Measurements from ENCODE around the gene ACBD4. TPM values are rescaled to one million over a fixed set of nuclear protein-coding genes. Genes with fewer than 3 reads are reported as not detected.
A peak's percentile ranks its signal among the peaks of the same experiment; 100 is the strongest.

The ACBD4 gene
- total RNA-seq, 4 donors from 2014 or later, result 33.8 to 124 (median 76.3) TPM

DNA sequence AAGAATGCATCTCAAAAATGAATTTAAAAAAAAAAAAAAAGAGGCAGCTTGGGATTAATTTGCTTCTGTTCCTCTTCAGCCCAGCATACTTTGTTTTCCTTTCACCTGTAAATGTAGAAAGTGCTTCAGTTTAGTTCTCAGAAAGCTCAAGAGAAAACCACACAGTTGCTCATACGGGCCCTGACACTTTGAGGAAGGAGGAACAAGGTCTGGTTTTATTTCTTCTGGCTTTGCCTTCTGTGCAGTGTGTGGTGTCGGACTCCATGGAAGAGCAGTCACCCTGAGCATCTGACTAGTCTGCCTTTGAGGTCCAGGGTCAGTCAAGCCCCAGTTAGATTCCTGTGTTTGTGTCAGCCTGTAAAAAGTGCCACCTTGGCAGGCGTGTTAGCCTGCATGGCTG is 46.7 kb upstream of the ACBD4 start:
- H3K4me3 ChIP-seq, result no peak overlapping the region
- peaks cover 0 to 91% (median 0%) of the 10 kb centered on the region in 3 donors for H3K36me3 ChIP-seq
- H3K9me3 ChIP-seq, result no peaks in the 10 kb centered on the region
- no peaks in the 10 kb centered on the region for H3K27me3 ChIP-seq
- peaks cover 0 to 18% (median 1%) of the 10 kb centered on the region in 4 donors for H3K4me1 ChIP-seq
- no peak for TF ChIP-seq POLR2A (IDR thresholded peaks at IDR 0.05)
- TF ChIP-seq, protein P1, sequence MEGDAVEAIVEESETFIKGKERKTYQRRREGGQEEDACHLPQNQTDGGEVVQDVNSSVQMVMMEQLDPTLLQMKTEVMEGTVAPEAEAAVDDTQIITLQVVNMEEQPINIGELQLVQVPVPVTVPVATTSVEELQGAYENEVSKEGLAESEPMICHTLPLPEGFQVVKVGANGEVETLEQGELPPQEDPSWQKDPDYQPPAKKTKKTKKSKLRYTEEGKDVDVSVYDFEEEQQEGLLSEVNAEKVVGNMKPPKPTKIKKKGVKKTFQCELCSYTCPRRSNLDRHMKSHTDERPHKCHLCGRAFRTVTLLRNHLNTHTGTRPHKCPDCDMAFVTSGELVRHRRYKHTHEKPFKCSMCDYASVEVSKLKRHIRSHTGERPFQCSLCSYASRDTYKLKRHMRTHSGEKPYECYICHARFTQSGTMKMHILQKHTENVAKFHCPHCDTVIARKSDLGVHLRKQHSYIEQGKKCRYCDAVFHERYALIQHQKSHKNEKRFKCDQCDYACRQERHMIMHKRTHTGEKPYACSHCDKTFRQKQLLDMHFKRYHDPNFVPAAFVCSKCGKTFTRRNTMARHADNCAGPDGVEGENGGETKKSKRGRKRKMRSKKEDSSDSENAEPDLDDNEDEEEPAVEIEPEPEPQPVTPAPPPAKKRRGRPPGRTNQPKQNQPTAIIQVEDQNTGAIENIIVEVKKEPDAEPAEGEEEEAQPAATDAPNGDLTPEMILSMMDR (IDR thresholded peaks at IDR 0.05), result no peak
- DNase-seq, result no peak
- no peak overlapping the region for H3K27ac ChIP-seq

DNA sequence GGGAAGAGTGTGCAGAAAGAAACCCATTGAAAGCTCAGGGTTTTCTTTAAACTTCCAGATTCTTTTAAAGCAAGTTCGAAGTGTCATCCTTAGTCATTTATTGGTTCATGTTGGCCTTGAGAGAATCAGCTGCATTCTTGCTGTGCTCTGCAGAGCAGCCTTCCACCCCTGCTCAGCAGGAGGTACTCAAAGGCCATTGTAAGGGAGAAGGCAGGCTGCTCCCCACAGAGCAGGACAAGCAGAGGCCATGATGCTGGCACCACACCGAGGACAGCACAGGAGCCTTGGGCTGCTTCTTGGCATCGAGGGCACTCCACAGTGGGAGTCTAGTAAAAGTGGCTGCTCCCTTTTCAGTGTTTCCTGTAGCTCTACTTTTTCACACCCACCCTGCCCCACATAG is 44.8 kb upstream of the ACBD4 start:
- Histone ChIP-seq H3K4me3 (no peak overlapping the region), H3K4me1 (peaks cover 0 to 22% (median 3%) of the 10 kb centered on the region in 4 donors), H3K36me3 (peaks cover 0 to 90% (median 0%) of the 10 kb centered on the region in 3 donors), H3K27me3 (no peaks in the 10 kb centered on the region), H3K9me3 (no peaks in the 10 kb centered on the region), H3K27ac (no peak overlapping the region)
- no peak for TF ChIP-seq POLR2A (IDR thresholded peaks at IDR 0.05)
- TF ChIP-seq, protein P1 (IDR thresholded peaks at IDR 0.05), result no peak
- no peak for DNase-seq

DNA sequence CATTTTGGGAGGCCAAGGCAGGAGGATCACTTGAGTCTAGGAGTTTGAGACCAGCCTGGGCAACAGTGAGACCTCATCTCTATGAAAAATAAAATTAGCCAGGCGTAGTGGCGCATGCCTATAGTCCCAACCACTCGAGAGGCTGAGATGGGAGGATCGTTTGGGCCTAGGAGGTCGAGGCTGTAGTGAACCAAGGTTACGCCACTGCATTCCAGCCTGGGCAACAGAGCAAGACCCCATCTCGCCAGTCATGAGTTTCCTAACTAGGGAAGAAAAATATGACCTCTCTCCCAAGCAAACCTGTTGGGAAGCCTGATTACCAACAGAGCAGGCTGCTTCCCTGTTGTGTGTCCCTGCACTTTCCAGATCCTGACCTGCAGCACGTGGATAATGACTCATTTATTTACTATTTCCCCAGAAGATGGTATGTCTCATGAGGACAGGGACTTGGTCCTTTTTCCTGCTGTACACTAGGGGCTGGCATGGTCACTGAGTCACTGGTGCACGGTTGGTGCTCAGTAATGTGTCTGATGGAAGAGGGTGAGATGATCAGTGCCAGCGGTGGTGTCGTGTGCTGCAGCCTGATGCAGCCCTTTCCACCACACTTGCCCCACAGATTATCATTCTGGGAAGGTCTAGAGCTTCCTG is 43.6 kb upstream of the ACBD4 start:
- DNase-seq, result no peak

DNA sequence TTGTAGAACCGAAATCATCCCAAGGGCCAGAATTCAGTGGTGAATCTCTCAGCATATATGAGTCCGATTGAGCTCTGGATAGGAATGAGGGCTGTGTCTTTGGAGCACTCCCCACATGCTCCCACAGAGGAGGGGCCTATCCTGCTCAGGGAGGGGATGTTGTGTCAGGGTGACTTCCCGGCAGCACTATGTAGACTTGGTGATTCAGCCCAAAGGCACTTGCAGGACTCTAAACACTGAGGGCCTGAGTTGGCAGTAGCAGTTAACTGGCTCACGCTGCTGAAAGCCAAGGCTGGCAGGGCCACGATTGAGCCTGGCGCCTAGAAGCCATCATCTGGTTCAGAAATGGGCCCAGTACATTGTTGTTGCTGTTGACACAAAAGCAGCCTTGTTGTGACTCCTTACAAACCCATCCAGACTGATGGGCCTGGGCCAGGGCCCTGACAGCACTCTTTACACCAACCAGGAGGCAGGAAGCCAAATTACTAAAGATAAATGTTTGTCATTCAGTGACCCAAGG is 42.5 kb upstream of the ACBD4 start:
- peaks cover 0 to 90% (median 0%) of the 10 kb centered on the region in 3 donors for H3K36me3 ChIP-seq
- TF ChIP-seq, protein P1 (IDR thresholded peaks at IDR 0.05), result no peak
- no peak for TF ChIP-seq POLR2A (IDR thresholded peaks at IDR 0.05)

More for the DNA sequence above, 43.6 kb upstream of the ACBD4 start:
- TF ChIP-seq POLR2A (IDR thresholded peaks at IDR 0.05), result no peak
- TF ChIP-seq, protein P1 (IDR thresholded peaks at IDR 0.05), result no peak
- peak overlapping the region; percentile 34 to 87 (median 49) for H3K27ac ChIP-seq
- H3K4me1 ChIP-seq, result peaks cover 0 to 22% (median 3%) of the 10 kb centered on the region in 4 donors
- no peaks in the 10 kb centered on the region for H3K9me3 ChIP-seq
- H3K36me3 ChIP-seq, result peaks cover 0 to 90% (median 0%) of the 10 kb centered on the region in 3 donors
- H3K4me3 ChIP-seq, result no peak overlapping the region
- no peaks in the 10 kb centered on the region for H3K27me3 ChIP-seq

DNA sequence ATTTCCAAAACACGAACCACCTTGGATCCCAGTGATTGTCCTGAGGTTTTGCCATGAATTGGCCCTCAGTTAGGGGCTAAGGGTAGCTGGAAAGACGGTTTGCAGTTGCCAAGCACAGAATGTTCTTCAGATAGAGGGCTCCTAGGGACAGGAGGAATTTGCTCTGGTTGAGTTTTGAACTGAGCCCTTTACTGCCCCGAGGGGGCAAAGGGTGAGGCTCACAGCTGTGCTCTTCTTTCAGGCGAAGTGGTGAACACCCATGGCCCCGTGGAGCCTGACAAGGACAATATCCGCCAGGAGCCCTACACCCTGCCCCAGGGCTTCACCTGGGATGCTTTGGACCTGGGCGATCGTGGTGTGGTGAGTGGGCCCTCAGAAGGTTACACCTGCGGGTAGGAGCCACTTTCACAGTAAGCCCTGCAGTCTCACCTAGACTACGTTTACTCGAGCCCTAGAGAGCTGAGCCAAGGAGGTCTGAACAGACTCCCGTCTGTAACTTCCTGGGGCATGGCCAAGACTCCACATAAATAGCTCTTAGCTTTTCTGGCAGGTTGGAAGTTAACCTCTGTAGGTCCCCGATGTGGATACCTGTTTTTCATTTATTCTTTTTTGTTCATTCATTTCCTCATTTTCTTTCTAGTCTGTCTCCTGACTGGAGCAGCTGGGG is 41.9 kb upstream of the ACBD4 start:
- Histone ChIP-seq H3K4me1 (peaks cover 0 to 26% (median 3%) of the 10 kb centered on the region in 4 donors), H3K27me3 (no peaks in the 10 kb centered on the region), H3K36me3 (peaks cover 0 to 90% (median 0%) of the 10 kb centered on the region in 3 donors), H3K9me3 (no peaks in the 10 kb centered on the region), H3K4me3 (no peak overlapping the region), H3K27ac (peak overlapping the region; percentile 34 to 87 (median 70))
- peak in 1 of 3 donors; percentile 52 for DNase-seq
- no peak for TF ChIP-seq POLR2A (IDR thresholded peaks at IDR 0.05)
- TF ChIP-seq, protein P1 (IDR thresholded peaks at IDR 0.05), result no peak

More for the DNA sequence above, 42.5 kb upstream of the ACBD4 start:
- Histone ChIP-seq H3K4me1 (peaks cover 0 to 22% (median 3%) of the 10 kb centered on the region in 4 donors), H3K27ac (peak overlapping the region; percentile 34 to 87 (median 70)), H3K9me3 (no peaks in the 10 kb centered on the region), H3K27me3 (no peaks in the 10 kb centered on the region), H3K4me3 (no peak overlapping the region)
- DNase-seq, result peak in 2 of 3 donors; percentile 29 to 73
